Activated naive CD4-positive, alpha-beta T cell treated with anti-CD3 and anti-CD28 coated beads, Interleukin-2, amount 10 ng/mL, durations not matched to agents 7 days and 5 days (primary cell): ENCODE data around the gene CSF3.
"Not testable (repeated sequence)": the region's sequence is repeated elsewhere in the genome, so short reads cannot be mapped to it uniquely, and the experiment has no call there.

ENCODE experiments used
- CTCF ChIA-PET: fragments of 350-600 bp; sonication (Branson Sonifier 250); formaldehyde crosslinking; loops from one replicate; lab custom pipeline; 2021; ENCODE audit warnings: antibody characterized with exemption; lab: Charles Lee
- DNase-seq: peaks from one replicate; pipeline ENCODE4 v3.0.0-alpha.2; 2020
- H3K27ac Mint-ChIP-seq: one replicate; pipeline ENCODE4 v1.8.0; 2021; ENCODE audit warnings: mild to moderate bottlenecking, moderate library complexity, mixed read lengths
- H3K27me3 Mint-ChIP-seq: one replicate; pipeline ENCODE4 v1.8.0; 2021; ENCODE audit warnings: mild to moderate bottlenecking, mixed read lengths
- H3K36me3 Mint-ChIP-seq: one replicate; pipeline ENCODE4 v1.8.0; 2021; ENCODE audit warnings: mixed read lengths
- H3K4me1 Mint-ChIP-seq: one replicate; pipeline ENCODE4 v1.8.0; 2021; ENCODE audit warnings: mixed read lengths
- H3K4me3 Mint-ChIP-seq: one replicate; pipeline ENCODE4 v1.8.0; 2021; ENCODE audit warnings: mild to moderate bottlenecking, moderate library complexity, mixed read lengths
- H3K9me3 Mint-ChIP-seq: one replicate; pipeline ENCODE4 v1.8.0; 2021; ENCODE audit warnings: mixed read lengths

The CSF3 gene

DNA sequence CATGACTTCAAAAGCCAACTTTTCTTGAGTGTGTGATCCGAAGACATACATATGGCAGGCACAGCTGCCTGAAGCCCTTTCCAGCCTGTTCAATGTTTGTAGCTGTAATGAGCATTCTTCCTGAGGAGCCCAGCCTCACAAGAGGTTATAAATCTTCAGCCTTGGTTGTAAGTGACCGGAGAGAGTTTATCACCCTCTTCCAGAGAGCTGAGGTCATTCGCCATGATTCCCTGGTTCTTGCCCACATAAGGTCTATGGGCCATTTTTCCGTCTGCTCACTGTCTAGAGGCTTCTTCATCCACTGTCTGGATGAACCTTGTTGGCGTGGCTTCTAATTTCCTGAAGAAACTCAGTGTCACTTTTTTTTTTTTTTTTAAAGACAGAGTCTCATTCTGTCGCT is 9.7 kb upstream of the CSF3 start:
- CTCF ChIA-PET: interaction anchor here (0.6 to 1.5 kb wide), 2 partner anchors 8 to 18 kb away, joined by 3 to 5 read pairs; no protein-coding TSS in a partner anchor
- no peaks in the 10 kb centered on the region for H3K9me3 Mint-ChIP-seq
- H3K4me1 Mint-ChIP-seq: peaks cover 8% of the 10 kb centered on the region
- DNase-seq: no peak
- H3K27ac Mint-ChIP-seq: no peak overlapping the region
- H3K36me3 Mint-ChIP-seq: no peaks in the 10 kb centered on the region
- H3K27me3 Mint-ChIP-seq: peaks cover 7% of the 10 kb centered on the region
- H3K4me3 Mint-ChIP-seq: no peak overlapping the region

DNA sequence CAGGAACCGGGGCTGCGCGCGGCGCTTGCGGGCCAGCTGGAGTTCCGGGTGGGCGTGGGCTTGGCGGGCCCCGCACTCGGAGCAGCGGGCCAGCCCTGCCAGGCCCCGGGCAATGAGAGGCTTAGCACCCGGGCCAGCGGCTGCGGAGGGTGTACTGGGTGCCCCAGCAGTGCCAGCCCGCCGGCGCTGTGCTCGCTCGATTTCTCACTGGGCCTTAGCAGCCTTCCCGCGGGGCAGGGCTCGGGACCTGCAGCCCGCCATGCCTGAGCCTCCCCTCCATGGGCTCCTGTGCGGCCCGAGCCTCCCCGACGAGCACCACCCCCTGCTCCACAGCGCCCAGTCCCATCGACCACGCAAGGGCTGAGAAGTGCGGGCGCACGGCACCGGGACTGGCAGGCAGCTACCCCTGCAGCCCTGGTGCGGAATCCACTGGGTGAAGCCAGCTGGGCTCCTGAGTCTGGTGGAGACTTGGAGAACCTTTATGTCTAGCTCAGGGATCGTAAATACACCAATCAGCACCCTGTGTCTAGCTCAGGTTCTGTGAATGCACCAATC is 4.2 kb upstream of the CSF3 start:
- CTCF ChIA-PET: interaction anchor here (0.9 to 8.3 kb wide), 4 partner anchors 16 to 181 kb away, joined by 3 to 83 read pairs (median 14); no protein-coding TSS in a partner anchor
- H3K27me3 Mint-ChIP-seq: peaks cover 34% of the 10 kb centered on the region
- H3K4me1 Mint-ChIP-seq: peaks cover 21% of the 10 kb centered on the region
- not testable (repeated sequence) for H3K27ac Mint-ChIP-seq, H3K4me3 Mint-ChIP-seq, H3K36me3 Mint-ChIP-seq, DNase-seq, H3K9me3 Mint-ChIP-seq

DNA sequence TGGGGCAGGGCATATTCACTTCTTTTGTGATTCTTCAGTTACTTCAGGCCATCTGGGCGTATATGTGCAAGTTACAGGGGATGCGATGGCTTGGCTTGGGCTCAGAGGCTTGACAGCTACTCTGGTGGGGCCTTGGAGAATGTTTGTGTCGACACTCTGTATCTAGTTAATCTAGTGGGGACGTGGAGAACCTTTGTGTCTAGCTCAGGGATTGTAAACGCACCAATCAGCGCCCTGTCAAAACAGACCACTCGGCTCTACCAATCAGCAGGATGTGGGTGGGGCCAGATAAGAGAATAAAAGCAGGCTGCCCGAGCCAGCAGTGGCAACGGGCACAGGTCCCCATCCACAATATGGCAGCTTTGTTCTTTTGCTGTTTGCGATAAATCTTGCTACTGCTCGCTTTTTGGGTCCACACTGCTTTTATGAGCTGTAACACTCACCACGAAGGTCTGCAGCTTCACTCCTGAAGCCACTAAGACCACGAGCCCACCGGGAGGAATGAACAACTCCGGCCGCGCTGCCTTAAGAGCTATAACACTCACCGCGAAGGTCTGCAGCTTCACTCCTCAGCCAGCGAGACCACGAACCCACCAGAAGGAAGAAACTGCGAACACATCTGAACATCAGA is 3.1 kb upstream of the CSF3 start:
- H3K27ac Mint-ChIP-seq: not testable (repeated sequence)

DNA sequence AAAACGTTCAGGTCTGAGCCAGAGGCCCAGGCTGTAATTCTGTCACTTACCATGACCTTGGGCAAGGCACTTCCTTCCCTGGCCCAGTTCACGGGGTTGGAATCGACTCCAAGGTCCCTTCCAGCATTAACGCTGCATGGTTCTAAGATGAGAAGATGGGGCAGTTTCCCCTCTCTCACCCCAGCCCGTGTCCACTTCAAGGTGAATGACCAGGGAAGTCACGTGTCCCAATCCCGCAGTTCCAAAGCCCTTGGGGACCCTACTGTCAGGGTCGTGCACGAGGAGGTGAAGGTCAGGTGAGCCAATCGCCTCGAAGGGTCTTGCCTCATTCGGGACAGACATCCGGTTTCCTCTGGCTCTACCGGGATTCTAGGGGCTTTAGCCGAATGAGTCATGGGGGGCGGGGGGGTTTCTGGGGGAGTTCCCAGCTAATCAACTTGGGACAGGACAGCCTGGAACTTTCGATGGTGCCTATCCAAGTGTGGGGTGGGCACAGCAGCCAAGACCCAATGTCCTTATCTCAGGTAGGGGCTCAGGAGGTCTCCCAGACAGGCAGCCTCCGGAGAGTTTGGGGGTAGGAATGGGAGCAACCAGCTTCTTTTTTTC is 762 bp upstream of the CSF3 start:
- DNase-seq: no peak

More for the DNA sequence above, 3.1 kb upstream of the CSF3 start:
- CTCF ChIA-PET: interaction anchor here (1.3 to 8.3 kb wide), 9 partner anchors 15 to 180 kb away, joined by 3 to 83 read pairs (median 18); partner anchors contain the start of gene MED24
- Mint-ChIP-seq H3K27me3 (peaks cover 34% of the 10 kb centered on the region), H3K4me1 (peaks cover 21% of the 10 kb centered on the region)
- H3K36me3 Mint-ChIP-seq, DNase-seq, H3K4me3 Mint-ChIP-seq, H3K9me3 Mint-ChIP-seq: not testable (repeated sequence)

DNA sequence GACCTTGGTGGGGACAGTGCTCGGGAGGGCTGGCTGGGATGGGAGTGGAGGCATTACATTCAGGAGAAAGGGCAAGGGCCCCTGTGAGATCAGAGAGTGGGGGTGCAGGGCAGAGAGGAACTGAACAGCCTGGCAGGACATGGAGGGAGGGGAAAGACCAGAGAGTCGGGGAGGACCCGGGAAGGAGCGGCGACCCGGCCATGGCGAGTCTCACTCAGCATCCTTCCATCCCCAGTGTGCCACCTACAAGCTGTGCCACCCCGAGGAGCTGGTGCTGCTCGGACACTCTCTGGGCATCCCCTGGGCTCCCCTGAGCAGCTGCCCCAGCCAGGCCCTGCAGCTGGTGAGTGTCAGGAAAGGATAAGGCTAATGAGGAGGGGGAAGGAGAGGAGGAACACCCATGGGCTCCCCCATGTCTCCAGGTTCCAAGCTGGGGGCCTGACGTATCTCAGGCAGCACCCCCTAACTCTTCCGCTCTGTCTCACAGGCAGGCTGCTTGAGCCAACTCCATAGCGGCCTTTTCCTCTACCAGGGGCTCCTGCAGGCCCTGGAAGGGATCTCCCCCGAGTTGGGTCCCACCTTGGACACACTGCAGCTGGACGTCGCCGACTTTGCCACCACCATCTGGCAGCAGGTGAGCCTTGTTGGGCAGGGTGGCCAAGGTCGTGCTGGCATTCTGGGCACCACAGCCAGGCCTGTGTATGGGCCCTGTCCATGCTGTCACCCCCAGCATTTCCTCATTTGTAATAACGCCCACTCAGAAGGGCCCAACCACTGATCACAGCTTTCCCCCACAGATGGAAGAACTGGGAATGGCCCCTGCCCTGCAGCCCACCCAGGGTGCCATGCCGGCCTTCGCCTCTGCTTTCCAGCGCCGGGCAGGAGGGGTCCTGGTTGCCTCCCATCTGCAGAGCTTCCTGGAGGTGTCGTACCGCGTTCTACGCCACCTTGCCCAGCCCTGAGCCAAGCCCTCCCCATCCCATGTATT is 1.1 kb downstream of the CSF3 start:
- H3K4me1 Mint-ChIP-seq: peaks cover 14% of the 10 kb centered on the region
- H3K9me3 Mint-ChIP-seq: no peaks in the 10 kb centered on the region
- peaks cover 7% of the 10 kb centered on the region for H3K36me3 Mint-ChIP-seq
- no peak for DNase-seq
- CTCF ChIA-PET: interaction anchor here (0.8 to 8.3 kb wide), 11 partner anchors 10 to 177 kb away, joined by 3 to 83 read pairs (median 4); partner anchors contain the start of gene PSMD3
- H3K27ac Mint-ChIP-seq: peak overlapping the region; percentile 80
- no peak overlapping the region for H3K4me3 Mint-ChIP-seq
- H3K27me3 Mint-ChIP-seq: peaks cover 30% of the 10 kb centered on the region

More for the DNA sequence above, 762 bp upstream of the CSF3 start:
- CTCF ChIA-PET: interaction anchor here (0.6 to 8.3 kb wide), 13 partner anchors 8 to 279 kb away, joined by 3 to 83 read pairs (median 5); no protein-coding TSS in a partner anchor
- Mint-ChIP-seq H3K4me1 (peaks cover 21% of the 10 kb centered on the region), H3K27me3 (peaks cover 34% of the 10 kb centered on the region), H3K27ac (no peak overlapping the region), H3K9me3 (no peaks in the 10 kb centered on the region), H3K4me3 (no peak overlapping the region), H3K36me3 (peaks cover 4% of the 10 kb centered on the region)

DNA sequence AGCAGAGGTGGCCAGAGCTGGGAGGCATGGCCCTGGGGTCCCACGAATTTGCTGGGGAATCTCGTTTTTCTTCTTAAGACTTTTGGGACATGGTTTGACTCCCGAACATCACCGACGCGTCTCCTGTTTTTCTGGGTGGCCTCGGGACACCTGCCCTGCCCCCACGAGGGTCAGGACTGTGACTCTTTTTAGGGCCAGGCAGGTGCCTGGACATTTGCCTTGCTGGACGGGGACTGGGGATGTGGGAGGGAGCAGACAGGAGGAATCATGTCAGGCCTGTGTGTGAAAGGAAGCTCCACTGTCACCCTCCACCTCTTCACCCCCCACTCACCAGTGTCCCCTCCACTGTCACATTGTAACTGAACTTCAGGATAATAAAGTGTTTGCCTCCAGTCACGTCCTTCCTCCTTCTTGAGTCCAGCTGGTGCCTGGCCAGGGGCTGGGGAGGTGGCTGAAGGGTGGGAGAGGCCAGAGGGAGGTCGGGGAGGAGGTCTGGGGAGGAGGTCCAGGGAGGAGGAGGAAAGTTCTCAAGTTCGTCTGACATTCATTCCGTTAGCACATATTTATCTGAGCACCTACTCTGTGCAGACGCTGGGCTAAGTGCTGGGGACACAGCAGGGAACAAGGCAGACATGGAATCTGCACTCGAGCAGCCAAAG is 2.3 kb downstream of the CSF3 start:
- Mint-ChIP-seq H3K9me3 (no peaks in the 10 kb centered on the region), H3K27ac (no peak overlapping the region), H3K27me3 (peaks cover 20% of the 10 kb centered on the region), H3K36me3 (peaks cover 14% of the 10 kb centered on the region), H3K4me1 (peaks cover 8% of the 10 kb centered on the region), H3K4me3 (no peak overlapping the region)
- CTCF ChIA-PET: interaction anchor here (1.4 to 8.3 kb wide), 4 partner anchors 10 to 95 kb away, joined by 3 to 83 read pairs (median 28); partner anchors contain the start of gene PSMD3
- DNase-seq: no peak

DNA sequence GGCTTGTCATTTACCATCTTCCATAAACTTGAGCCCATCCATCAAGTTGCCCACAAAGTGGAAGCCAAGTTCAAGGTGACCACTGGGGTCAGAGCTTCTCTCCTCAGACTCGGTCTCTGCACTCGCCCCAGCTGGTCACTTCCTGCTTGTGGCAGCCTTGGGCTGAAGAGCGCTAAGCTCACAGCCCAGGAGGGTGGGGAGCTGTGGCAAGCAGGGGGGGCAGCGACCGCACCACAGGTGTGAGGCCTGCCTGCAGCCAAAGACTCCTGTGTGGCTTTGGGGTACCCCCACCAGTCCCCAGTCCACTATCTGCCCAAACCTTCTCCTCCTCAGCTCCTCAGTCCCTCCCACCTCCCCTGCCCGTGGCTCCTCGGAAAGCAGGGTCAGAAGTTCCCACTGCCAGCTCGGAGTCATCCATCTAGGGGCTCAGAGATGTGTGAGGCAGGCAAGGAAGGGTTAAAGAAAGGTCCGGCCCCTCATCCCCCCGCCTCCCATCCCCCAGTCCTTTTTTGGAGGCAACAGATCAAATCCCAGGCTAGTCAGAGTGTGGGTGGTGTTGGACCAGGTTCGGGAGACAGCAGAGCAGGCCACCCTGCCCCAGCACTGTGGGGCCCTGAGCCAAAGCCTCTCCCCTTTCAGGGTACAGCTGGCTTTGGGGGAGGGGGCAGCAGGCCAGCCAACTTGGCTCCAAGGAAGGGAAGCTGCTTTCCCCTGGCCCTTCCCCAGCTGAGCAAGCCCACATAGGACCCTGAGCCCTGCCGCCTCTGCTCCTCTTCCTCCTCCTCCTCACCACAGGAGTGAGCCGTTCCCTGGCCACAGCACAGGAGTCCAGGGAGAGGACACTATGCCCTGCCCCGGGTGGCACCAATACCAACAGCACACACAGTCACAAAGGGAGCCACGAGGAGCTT is 3.2 kb downstream of the CSF3 start:
- Mint-ChIP-seq H3K27ac (no peak overlapping the region), H3K36me3 (peaks cover 14% of the 10 kb centered on the region), H3K4me1 (peaks cover 8% of the 10 kb centered on the region), H3K27me3 (peaks cover 17% of the 10 kb centered on the region), H3K4me3 (no peak overlapping the region), H3K9me3 (no peaks in the 10 kb centered on the region)
- CTCF ChIA-PET: interaction anchor here (1.4 to 8.3 kb wide), 3 partner anchors 9 to 94 kb away, joined by 3 to 83 read pairs (median 53); no protein-coding TSS in a partner anchor
- DNase-seq: no peak

DNA sequence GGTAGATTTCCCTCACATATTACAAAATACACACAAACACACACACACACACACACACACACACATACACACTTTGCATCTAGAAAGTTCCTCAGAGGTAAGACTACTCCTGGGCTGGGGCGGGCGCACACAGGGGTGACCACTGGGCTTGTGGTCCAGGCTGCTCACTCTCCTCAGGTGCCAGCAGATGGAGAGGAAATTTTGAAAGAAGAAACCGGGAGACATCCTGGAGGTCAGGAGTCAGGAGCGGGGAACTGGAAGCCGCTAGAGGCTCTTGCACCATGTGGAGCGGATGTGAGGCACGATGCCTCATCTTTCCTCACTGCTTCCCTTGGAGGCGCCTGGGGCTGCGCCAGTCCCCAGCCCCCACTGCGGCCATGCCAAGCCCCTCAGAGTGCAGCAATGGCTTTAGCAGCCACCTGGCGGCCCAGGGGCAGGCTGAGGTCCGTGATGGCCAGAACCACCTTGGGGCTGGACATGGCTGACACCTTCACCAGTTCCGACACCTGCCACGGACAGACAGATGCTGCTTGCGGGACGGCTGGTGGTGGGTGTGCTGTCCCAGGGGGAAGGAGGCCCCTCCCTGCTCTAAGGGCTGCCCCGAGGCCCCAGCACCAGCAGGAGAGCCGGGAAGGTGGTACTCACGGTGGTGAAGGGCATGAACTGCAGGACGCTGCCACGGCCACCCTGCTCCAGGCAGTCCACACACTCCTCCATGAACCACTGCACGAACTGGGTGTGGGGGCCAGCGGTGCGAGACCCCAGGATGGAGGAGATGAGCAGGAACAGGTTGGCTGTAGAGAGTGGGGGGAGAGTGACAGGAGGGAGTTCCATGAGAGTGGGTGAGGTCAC is 4.1 kb downstream of the CSF3 start:
- H3K9me3 Mint-ChIP-seq: no peaks in the 10 kb centered on the region
- CTCF ChIA-PET: interaction anchor here (7.8 to 8.3 kb wide), 2 partner anchors 8 to 93 kb away, joined by 53 to 83 read pairs; no protein-coding TSS in a partner anchor
- peaks cover 11% of the 10 kb centered on the region for H3K27me3 Mint-ChIP-seq
- no peak overlapping the region for H3K4me3 Mint-ChIP-seq
- no peak for DNase-seq
- H3K36me3 Mint-ChIP-seq: peaks cover 14% of the 10 kb centered on the region
- H3K4me1 Mint-ChIP-seq: peaks cover 2% of the 10 kb centered on the region
- H3K27ac Mint-ChIP-seq: peak overlapping the region; percentile 58

DNA sequence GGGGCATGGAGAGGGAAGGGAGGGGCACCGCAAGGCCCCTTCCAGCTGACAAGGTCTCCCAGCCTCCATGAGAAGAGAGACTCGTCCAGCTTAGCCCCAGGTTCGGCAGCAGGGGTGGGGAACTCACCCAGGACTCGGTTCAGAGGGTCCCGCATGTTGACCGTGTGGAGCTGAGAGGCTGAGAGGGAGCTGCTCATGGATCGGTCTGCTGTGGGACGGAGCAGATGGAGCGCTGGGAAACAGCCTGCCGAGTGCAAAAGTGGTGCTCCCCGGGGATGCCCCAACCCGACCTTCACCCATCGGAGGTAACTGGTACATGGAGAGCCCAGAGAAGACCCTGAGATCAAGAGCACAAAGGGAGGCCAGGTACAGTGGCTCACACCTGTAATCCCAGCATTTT is 4.9 kb downstream of the CSF3 start:
- CTCF ChIA-PET: no interaction called here
- Mint-ChIP-seq H3K9me3 (no peaks in the 10 kb centered on the region), H3K4me3 (no peak overlapping the region), H3K27ac (no peak overlapping the region), H3K36me3 (peaks cover 16% of the 10 kb centered on the region), H3K27me3 (peaks cover 5% of the 10 kb centered on the region), H3K4me1 (peaks cover 6% of the 10 kb centered on the region)
- no peak for DNase-seq

DNA sequence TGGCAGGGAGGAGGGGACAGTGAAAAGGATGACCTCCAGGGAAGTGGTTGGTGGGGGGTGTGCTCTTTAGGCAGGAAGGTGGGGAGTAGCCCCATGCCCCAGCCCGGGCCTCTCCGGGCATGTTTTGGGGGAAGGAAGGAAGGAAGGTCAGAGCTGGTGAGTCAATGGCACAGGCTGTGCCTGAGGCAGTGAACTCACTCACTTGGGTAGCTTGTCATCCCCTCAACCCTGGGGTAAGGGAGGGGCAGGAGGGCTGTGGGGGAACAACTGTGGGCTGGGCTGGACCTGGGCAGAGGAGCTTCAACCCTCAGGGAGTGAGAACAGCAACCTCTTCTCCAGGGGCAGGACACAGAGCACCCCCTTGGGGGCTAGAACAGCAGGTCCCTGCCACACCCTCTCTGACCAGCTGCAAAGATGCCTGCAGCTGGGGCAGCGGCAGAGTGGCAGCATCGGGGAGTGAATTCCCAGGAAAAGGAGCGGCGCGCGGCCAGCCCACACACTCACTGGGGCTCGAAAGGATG is 6.3 kb downstream of the CSF3 start:
- Mint-ChIP-seq H3K27ac (no peak overlapping the region), H3K9me3 (no peaks in the 10 kb centered on the region), H3K4me3 (no peak overlapping the region), H3K27me3 (no peaks in the 10 kb centered on the region), H3K36me3 (peaks cover 28% of the 10 kb centered on the region), H3K4me1 (peaks cover 20% of the 10 kb centered on the region)
- CTCF ChIA-PET: interaction anchor here (1.1 to 1.8 kb wide), 2 partner anchors 8 to 14 kb away, joined by 3 to 9 read pairs; no protein-coding TSS in a partner anchor
- DNase-seq: no peak

DNA sequence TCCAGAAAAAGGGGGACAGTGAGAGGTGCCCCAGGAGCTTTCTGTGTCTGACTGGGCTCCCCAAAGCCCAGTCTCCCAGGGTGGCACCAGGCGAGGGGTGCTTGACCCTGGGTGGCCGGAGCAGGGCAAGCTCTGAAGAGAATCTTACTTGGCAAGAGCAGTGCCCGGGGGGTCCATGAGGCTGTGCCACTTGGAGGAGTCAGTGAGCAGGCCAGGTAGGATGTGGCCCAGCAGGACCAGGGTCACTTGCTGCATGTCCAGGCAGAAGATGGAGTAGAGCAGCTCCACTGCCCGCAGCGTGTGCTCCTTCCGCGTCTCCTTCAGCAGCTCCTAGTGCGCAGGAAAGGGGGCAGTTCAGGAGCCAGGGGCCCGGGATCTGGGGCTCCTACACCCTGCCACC is 7.3 kb downstream of the CSF3 start:
- Mint-ChIP-seq H3K4me3 (no peak overlapping the region), H3K36me3 (peaks cover 33% of the 10 kb centered on the region), H3K9me3 (no peaks in the 10 kb centered on the region), H3K27me3 (no peaks in the 10 kb centered on the region), H3K4me1 (peaks cover 28% of the 10 kb centered on the region), H3K27ac (no peak overlapping the region)
- CTCF ChIA-PET: interaction anchor here (1.1 to 1.8 kb wide), 2 partner anchors 9 to 13 kb away, joined by 3 to 9 read pairs; no protein-coding TSS in a partner anchor
- no peak for DNase-seq
